ENCODE results near the gene FCRLA.

- TF ChIP-seq CTCF (IDR thresholded peaks at IDR 0.05) (no peak), POLR2A (IDR thresholded peaks at IDR 0.05) (no peak)
Observed at GRCh38 chr1:161727256-161727924, 20.4 kb downstream of the FCRLA start.
